ENCODE measurements around the gene ZDHHC20.

ZDHHC20 gene

DNA sequence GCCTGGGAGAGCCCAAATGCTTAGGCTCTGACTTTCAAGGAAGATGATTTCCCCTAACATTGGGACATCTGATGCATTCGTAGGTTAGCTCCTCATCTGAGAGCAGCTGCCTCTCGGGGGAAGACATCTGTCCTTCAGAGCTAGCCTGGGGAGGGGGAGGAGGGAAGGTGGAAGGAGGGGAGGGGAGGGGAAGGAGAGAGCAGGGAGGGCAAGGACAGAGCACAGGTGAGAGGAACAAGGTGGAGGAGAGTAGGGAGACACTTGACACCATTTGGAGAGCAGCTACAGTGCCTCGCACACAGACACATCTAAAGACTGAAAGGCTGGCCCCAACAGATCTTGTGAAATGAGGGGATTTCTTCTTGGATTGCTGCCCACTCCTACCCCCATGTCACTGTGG lies 103.8 kb downstream of the ZDHHC20 start:
- TF ChIP-seq, protein P1, sequence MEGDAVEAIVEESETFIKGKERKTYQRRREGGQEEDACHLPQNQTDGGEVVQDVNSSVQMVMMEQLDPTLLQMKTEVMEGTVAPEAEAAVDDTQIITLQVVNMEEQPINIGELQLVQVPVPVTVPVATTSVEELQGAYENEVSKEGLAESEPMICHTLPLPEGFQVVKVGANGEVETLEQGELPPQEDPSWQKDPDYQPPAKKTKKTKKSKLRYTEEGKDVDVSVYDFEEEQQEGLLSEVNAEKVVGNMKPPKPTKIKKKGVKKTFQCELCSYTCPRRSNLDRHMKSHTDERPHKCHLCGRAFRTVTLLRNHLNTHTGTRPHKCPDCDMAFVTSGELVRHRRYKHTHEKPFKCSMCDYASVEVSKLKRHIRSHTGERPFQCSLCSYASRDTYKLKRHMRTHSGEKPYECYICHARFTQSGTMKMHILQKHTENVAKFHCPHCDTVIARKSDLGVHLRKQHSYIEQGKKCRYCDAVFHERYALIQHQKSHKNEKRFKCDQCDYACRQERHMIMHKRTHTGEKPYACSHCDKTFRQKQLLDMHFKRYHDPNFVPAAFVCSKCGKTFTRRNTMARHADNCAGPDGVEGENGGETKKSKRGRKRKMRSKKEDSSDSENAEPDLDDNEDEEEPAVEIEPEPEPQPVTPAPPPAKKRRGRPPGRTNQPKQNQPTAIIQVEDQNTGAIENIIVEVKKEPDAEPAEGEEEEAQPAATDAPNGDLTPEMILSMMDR (IDR thresholded peaks at IDR 0.05) = no peak
- Histone ChIP-seq H3K4me1 (ENCODE audit: control insufficient read depth in 1 of 2, insufficient read depth in 1 of 2, low read depth in 1 of 2, low read length in 1 of 2) (no peaks in the 10 kb centered on the region), H3K27me3 (no peaks in the 10 kb centered on the region), H3K4me3 (ENCODE audit: low read depth in 1 of 2, low read length in 1 of 2) (no peak overlapping the region), H3K36me3 (no peaks in the 10 kb centered on the region), H3K9me3 (no peaks in the 10 kb centered on the region), H3K27ac (no peak overlapping the region)

DNA sequence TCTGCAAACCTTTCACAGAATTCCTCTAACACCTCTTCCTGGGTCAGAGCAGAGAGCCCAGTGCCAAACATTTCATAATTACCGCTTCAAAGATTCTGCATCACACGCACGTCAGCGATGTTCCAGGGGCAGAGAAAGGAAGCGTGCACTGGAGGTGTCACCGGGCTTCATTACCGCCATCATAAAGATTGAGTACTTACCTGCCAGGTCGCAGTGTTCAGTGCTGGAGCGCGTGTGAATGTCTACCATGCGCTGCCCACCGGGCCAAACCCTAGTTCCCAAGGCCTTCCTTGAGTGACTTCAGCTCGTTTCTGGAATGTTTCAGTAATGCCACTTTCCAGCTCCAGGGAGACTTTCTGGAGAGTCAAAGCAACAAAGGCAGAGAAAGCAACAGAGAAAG lies 104.4 kb downstream of the ZDHHC20 start:
- Histone ChIP-seq H3K4me1 (ENCODE audit: control insufficient read depth in 1 of 2, insufficient read depth in 1 of 2, low read depth in 1 of 2, low read length in 1 of 2) (peaks cover 2 to 4% of the 10 kb centered on the region in 2 experiments), H3K4me3 (ENCODE audit: low read depth in 1 of 2, low read length in 1 of 2) (no peak overlapping the region), H3K9me3 (no peaks in the 10 kb centered on the region), H3K27ac (no peak overlapping the region), H3K27me3 (no peaks in the 10 kb centered on the region), H3K36me3 (no peaks in the 10 kb centered on the region)
- TF ChIP-seq, protein P1 (IDR thresholded peaks at IDR 0.05) = no peak

DNA sequence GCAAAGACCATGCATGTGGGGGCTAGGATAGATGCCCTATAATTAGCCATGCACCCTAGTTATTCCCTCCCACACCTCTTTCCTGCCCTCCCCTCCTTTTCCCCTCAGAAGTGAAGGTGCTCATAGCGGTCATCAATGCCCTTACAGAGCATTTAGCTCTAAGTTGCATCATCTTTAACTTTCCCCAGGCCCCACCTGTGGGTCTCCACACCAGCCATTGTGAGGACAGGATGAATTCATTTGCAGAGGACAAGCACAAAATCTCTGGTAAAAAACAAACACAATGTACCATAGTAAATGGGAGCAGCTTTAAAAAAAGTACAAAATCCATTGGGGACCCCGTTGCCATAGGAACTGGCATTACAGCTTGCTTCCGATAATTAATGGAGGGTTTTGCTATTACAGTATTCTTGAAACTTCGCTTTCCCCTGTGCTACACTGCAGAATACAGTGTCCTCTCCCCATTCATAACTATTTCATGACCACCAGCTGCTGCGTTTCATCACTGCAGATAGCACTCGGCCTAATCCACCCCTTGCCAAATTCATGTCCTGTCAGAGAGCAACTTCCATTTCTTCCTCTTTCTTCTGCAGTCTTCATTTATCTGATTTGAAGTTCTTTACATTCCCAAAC lies 110.5 kb downstream of the ZDHHC20 start:
- TF ChIP-seq, protein P1 (IDR thresholded peaks at IDR 0.05) = no peak
- Histone ChIP-seq H3K4me3 (ENCODE audit: low read depth in 1 of 2, low read length in 1 of 2) (no peak overlapping the region), H3K27ac (peak overlapping the region; percentile 2), H3K36me3 (no peaks in the 10 kb centered on the region), H3K9me3 (no peaks in the 10 kb centered on the region), H3K27me3 (no peaks in the 10 kb centered on the region), H3K4me1 (ENCODE audit: control insufficient read depth in 1 of 2, insufficient read depth in 1 of 2, low read depth in 1 of 2, low read length in 1 of 2) (peaks cover 39 to 49% of the 10 kb centered on the region in 2 experiments)

DNA sequence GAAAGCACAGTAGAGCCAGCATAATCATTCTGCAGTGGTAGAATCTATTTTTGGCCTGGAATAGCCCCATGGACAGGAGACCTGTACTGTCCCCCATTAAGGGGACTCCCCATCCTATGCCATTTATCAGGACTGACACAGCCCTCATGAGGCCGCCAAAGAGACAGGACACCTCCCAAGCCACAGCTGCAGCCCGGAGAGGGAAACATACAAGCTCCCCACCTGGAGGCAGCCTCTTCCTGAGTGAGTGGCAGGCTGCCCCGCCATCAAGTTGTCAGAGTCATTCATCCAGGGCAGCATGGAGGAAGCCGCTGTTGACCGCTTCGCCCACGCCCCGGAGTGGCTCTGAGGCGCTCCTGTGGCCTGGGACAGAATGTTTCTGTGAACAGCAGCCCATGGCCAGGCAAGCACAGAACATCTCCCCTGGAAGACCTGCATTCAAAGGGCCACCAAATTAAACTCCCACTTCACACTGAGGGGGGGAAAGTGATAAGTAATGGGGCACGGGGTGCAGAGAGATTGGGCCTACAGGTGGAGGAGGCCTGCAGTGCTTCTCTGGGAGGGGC lies 111.3 kb downstream of the ZDHHC20 start:
- Histone ChIP-seq H3K36me3 (no peaks in the 10 kb centered on the region), H3K27me3 (no peaks in the 10 kb centered on the region), H3K27ac (no peak overlapping the region), H3K4me1 (ENCODE audit: control insufficient read depth in 1 of 2, insufficient read depth in 1 of 2, low read depth in 1 of 2, low read length in 1 of 2) (peaks cover 43 to 53% of the 10 kb centered on the region in 2 experiments), H3K4me3 (ENCODE audit: low read depth in 1 of 2, low read length in 1 of 2) (no peak overlapping the region), H3K9me3 (no peaks in the 10 kb centered on the region)
- TF ChIP-seq, protein P1 (IDR thresholded peaks at IDR 0.05) = no peak

DNA sequence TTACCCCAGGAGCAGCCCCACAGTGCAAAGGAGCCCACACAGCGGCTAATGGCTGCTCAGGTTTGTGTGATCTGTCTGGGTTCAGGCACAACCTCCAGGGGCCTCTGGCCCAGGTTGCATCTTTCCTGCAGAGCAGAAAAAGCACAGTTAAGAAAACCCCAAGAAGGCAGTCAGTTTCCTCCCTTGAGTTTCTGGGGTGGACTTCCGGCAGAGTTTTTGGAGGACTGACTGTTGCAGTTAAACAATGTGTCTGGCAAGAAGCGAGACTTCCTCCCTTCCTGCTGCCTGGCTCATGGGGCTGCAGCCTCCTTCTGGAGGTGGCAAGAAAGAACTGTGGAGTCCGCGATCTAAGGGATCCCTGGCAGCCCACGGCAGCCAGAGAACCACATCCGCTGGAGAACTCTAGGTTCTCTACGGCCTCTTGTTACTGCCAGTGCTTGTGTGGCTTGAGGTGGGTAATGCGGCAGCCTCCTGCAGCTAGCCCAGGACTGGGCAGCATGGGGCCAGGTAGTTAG lies 114.4 kb downstream of the ZDHHC20 start:
- Histone ChIP-seq H3K36me3 (peaks cover 6% of the 10 kb centered on the region), H3K4me1 (ENCODE audit: control insufficient read depth in 1 of 2, insufficient read depth in 1 of 2, low read depth in 1 of 2, low read length in 1 of 2) (peaks cover 42 to 49% of the 10 kb centered on the region in 2 experiments), H3K27ac (peak overlapping the region; percentile 76), H3K9me3 (no peaks in the 10 kb centered on the region), H3K4me3 (ENCODE audit: low read depth in 1 of 2, low read length in 1 of 2) (no peak overlapping the region), H3K27me3 (no peaks in the 10 kb centered on the region)
- TF ChIP-seq, protein P1 (IDR thresholded peaks at IDR 0.05) = no peak
